Osteocyte (in vitro differentiated cells): ENCODE results near the gene ACTL7B. TPM values are rescaled to one million over a fixed set of nuclear protein-coding genes. Genes with fewer than 3 reads are reported as not detected.

Experiments
- DNase-seq: peaks from one replicate; pipeline ENCODE4 v3.0.0; 2021; ENCODE audit warnings: mixed read lengths; ENCODE audit not compliant: unreplicated experiment; ENCODE audit errors: extremely low spot score
- H3K27ac Mint-ChIP-seq: one replicate; pipeline ENCODE4 v1.8.0; 2021; ENCODE audit warnings: mild to moderate bottlenecking, mixed read lengths; ENCODE audit not compliant: unreplicated experiment
- H3K27me3 Mint-ChIP-seq: one replicate; pipeline ENCODE4 v1.8.0; 2021; ENCODE audit warnings: mixed read lengths; ENCODE audit not compliant: unreplicated experiment
- H3K36me3 Mint-ChIP-seq: one replicate; pipeline ENCODE4 v1.8.0; 2021; ENCODE audit warnings: mixed read lengths; ENCODE audit not compliant: unreplicated experiment
- H3K4me1 Mint-ChIP-seq: one replicate; pipeline ENCODE4 v1.8.0; 2021; ENCODE audit warnings: mixed read lengths; ENCODE audit not compliant: unreplicated experiment
- H3K4me3 Mint-ChIP-seq: one replicate; pipeline ENCODE4 v1.8.0; 2021; ENCODE audit warnings: mild to moderate bottlenecking, moderate library complexity, mixed read lengths; ENCODE audit not compliant: unreplicated experiment
- H3K9me3 Mint-ChIP-seq: one replicate; pipeline ENCODE4 v1.8.0; 2021; ENCODE audit warnings: mixed read lengths; ENCODE audit not compliant: unreplicated experiment
- total RNA-seq: library from RNA; stranded (reverse); gene quantifications from 2 replicates; pipeline ENCODE4 v1.2.1, GENCODE V29; 2021
- TF ChIP-seq, protein P1 (sequence below): fragments of 200-600 bp; sonication (generic); IDR thresholded peaks from 2 replicates; pipeline ENCODE4 v1.5.0; 2021; ENCODE audit warnings: antibody characterized with exemption, mild to moderate bottlenecking, moderate library complexity

Gene ACTL7B
- total RNA-seq, 1 donor from 2014 or later: not detected

DNA sequence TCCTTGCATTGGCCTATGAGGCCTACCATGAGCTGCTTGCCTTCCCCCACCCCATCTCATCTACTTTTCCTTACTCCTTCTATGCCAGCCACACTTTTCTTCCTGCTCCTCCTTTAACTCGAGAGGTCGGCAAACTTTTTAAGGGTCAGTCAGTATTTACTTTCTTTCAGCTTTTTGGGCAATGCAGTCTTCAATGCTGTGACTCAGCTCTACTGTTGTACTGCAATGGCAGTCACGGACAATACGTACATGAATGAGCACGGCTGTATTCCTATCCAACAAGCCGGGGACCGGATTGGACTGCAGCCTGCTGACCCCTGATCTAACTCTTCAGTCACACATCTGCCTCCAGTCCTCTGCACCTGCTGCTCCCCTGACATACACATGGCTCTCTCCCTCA, 5.7 kb upstream of the ACTL7B start:
- H3K4me1 Mint-ChIP-seq: no peaks in the 10 kb centered on the region
- H3K27ac Mint-ChIP-seq: no peak overlapping the region
- H3K27me3 Mint-ChIP-seq: no peaks in the 10 kb centered on the region
- no peak overlapping the region for H3K4me3 Mint-ChIP-seq
- no peaks in the 10 kb centered on the region for H3K36me3 Mint-ChIP-seq
- TF ChIP-seq, protein P1, sequence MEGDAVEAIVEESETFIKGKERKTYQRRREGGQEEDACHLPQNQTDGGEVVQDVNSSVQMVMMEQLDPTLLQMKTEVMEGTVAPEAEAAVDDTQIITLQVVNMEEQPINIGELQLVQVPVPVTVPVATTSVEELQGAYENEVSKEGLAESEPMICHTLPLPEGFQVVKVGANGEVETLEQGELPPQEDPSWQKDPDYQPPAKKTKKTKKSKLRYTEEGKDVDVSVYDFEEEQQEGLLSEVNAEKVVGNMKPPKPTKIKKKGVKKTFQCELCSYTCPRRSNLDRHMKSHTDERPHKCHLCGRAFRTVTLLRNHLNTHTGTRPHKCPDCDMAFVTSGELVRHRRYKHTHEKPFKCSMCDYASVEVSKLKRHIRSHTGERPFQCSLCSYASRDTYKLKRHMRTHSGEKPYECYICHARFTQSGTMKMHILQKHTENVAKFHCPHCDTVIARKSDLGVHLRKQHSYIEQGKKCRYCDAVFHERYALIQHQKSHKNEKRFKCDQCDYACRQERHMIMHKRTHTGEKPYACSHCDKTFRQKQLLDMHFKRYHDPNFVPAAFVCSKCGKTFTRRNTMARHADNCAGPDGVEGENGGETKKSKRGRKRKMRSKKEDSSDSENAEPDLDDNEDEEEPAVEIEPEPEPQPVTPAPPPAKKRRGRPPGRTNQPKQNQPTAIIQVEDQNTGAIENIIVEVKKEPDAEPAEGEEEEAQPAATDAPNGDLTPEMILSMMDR: no peak
- H3K9me3 Mint-ChIP-seq: no peaks in the 10 kb centered on the region
- DNase-seq: no peak

GRCh38 chr9:108860764-108861163, 5.0 kb upstream of the ACTL7B start:
- Mint-ChIP-seq H3K27ac (no peak overlapping the region), H3K27me3 (no peaks in the 10 kb centered on the region), H3K4me3 (no peak overlapping the region), H3K4me1 (no peaks in the 10 kb centered on the region), H3K36me3 (no peaks in the 10 kb centered on the region), H3K9me3 (no peaks in the 10 kb centered on the region)
- TF ChIP-seq, protein P1: no peak
- no peak for DNase-seq

- no peaks in the 10 kb centered on the region for H3K4me1 Mint-ChIP-seq
- no peaks in the 10 kb centered on the region for H3K36me3 Mint-ChIP-seq
- no peaks in the 10 kb centered on the region for H3K27me3 Mint-ChIP-seq
- no peak overlapping the region for H3K4me3 Mint-ChIP-seq
- no peak for DNase-seq
- H3K27ac Mint-ChIP-seq: no peak overlapping the region
- TF ChIP-seq, protein P1: no peak
- no peaks in the 10 kb centered on the region for H3K9me3 Mint-ChIP-seq
Measured at GRCh38 chr9:108860354-108860753, 4.6 kb upstream of the ACTL7B start.

DNA sequence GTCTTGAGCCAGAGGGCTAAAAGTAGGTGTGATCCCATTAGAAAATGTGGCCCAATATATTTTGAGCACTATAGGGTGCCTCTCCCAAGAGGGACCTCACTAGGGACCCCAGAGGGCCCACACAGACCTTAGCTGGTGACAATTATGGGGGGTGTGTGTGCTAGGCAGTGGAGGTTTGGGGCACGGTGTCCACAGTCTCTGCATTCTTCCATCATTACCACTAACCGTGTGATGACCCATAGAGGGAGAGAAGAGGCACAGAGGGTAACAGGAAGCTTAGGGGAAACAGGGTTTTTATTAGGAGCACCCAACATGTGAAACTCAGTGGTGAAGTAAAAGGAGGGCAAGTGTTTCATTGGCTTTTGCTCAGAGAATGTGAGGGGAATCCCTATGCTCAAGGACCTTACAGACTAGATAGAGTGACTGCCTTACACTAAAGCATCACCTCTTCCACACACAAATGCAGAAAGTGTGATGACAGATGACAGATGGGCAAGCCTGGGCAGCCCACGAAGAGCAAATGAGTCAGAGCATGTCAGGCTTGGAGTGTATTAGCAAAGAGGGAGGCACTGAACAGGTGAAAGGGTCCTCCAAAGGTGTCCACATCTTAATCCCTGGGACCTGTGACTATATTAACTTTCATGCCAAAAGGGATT, 3.8 kb upstream of the ACTL7B start:
- Mint-ChIP-seq H3K36me3 (no peaks in the 10 kb centered on the region), H3K9me3 (no peaks in the 10 kb centered on the region), H3K27me3 (no peaks in the 10 kb centered on the region), H3K4me1 (no peaks in the 10 kb centered on the region), H3K4me3 (no peak overlapping the region), H3K27ac (no peak overlapping the region)
- DNase-seq: no peak
- TF ChIP-seq, protein P1: no peak

- Mint-ChIP-seq H3K9me3 (no peaks in the 10 kb centered on the region), H3K27ac (no peak overlapping the region), H3K4me3 (no peak overlapping the region), H3K36me3 (no peaks in the 10 kb centered on the region), H3K4me1 (no peaks in the 10 kb centered on the region), H3K27me3 (no peaks in the 10 kb centered on the region)
- TF ChIP-seq, protein P1: no peak
- no peak for DNase-seq
Measured at GRCh38 chr9:108857572-108857971, 1.8 kb upstream of the ACTL7B start.
